Activated CD4-positive, CD25-positive, alpha-beta regulatory T cell (primary cell): ENCODE measurements around the gene ZNF469.

Source experiments
- DNase-seq, 4 experiments: peaks; one replicate each; lab custom pipeline; 2025; lab: John Stamatoyannopoulos, UW

Gene ZNF469

GRCh38 chr16:88376835-88377726, 5.7 kb upstream of the ZNF469 start:
- DNase-seq, result no peak

DNA sequence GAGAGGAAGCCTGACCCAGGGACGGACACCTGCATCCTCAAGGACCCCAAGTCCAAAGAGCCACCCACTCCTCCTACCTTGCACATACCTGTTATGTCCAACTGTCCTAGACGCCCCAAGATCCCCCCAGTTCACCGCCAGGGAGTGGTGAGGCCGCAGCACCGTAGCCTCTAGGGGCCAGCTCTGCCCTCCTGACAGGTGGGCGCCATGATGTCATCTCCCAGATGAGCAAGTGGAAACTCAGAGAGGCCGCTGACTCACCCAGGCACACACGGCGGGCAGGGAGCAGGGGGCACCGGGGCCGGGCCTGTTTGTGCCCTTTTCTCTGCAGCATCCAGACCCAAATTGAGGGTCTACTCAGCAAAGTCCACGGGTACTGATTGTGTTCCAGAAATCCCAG, 4.8 kb upstream of the ZNF469 start:
- DNase-seq, result no peak

DNA sequence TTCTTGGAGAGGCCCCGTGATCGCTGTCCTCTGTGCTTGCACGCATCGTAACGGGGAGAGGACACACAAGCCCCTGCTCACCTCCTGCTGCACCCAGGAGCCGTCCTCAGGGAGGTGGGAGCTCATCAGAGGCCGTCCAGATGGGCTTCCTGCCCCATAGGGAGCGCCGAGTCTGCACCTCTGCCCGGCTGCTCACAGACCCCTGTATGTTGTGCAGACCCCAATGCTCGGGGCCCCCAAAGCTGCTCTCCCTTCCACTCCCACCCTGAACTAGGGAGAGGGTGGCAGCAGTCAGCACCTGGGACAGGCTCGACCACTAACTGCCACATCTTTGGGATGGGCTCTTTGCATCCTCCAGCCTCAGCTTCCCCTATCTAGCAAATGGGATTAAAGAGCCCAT, 4.4 kb upstream of the ZNF469 start:
- DNase-seq, result no peak

DNA sequence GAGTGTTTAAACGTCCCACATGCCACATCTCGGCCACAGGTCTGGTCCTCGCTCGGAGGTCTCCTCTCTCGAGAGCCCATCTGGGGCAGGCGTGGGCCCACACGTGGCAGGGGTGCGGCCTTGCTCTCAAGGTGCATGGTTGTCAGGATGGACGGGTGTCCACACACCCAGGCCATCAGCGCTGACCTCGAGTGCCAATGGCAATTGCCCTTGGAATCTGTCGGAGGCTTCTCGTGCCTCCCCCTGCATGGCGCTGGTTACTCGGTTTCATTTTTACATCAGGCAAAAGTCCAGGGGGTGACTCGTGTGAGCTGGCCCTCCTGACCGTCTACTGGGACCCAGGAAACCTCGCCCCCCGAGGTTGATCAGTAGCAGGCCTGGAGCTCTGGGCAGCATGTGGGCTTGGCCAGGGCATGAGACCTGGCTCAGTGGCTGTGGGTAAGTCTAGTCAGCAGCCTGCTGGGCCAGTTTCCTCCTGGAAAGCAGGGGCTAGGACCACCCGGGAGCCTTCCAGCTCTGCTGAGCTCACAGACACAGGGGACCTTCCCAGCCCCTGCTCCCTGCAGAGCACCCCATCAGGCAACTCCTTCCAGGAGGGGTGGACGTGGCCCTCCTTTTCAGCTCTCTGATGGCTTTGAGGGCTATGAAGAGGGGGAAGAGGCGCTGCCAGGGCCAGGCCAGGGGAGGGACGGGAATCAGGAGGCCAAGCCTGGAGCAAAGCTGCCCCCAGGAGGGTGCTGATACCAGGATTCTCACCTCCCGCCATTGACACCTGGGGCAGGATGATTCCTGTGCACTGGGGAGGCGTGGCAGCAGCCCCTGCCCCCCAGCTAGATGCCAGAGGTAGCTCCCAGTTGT, 3.7 kb upstream of the ZNF469 start:
- no peak for DNase-seq

GRCh38 chr16:88379694-88380040, 3.1 kb upstream of the ZNF469 start:
- no peak for DNase-seq

DNA sequence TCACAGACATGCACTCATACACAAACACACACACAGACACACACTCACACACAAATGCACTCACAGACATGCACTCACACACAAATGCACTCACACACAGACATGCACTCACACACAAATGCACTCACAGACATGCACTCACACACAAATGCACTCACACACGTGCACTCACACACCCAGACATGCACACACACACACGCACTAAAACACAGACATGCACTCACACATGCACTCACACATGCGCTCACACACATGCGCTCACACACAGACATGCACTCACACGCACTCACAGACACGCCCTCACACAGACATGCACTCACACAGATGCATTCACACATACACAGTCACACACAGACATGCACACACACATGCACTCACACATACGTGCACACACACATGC, 2.7 kb upstream of the ZNF469 start:
- no peak for DNase-seq

DNA sequence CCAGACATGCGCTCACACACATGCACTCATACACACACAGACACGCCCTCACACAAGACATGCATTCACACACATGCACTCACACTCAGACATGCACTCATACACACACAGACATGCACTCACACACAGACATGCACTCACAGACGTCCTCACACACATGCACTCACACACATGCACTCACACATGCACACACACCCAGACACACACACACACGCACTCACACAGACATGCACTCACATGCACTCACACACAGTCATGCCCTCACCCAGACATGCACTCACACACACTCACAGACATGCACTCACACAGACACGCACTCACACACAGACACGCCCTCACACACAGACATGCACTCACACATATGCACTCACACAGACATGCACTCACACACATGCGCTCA, 2.1 kb upstream of the ZNF469 start:
- DNase-seq, result no peak

GRCh38 chr16:88381820-88382451, 823 bp upstream of the ZNF469 start:
- no peak for DNase-seq

- DNase-seq, result no peak
Measured at GRCh38 chr16:88383401-88384221, 852 bp downstream of the ZNF469 start.

DNA sequence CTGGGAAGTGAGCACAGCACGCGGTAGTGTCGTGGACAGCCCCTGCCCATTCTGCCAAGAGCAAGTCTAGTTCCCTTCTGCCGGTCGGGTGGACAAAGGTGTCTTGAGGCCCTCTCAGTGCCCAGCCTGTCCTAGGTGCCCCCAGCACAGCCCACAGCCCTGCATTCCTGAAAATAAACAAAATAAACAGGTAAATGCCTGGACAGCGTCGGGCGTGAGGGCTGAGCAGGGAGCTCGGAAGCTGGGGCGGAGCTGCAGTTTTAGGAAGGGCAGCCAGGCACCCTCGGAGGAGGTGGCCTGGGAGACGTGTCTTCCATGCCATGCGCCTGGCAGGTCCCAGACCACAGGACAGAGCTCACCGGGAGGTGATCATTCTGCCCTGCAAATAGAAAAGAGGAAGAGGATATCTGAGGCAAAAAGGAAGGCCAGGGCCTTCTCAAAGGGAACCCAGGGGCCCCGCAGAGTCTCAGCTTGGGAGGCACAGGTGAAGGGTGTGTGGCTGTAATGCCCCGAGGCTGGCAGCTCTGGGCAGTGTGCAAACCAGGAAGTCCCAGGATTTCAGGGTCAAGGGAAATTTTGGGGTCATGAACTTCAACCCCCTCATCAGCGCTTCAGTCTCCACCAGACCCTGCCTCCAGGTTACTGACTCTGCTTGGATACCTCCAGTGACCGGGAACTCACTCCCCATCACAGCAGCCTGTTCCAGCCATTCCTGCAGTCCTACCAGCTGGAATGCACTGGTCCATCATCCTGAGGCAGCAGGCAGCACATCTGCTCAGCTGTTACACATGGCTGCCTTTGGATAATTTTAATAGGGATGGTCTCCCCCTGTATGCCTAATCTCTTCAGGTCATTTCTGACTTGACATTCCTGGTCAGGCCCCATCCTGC, 1.7 kb downstream of the ZNF469 start:
- DNase-seq, result no peak

DNA sequence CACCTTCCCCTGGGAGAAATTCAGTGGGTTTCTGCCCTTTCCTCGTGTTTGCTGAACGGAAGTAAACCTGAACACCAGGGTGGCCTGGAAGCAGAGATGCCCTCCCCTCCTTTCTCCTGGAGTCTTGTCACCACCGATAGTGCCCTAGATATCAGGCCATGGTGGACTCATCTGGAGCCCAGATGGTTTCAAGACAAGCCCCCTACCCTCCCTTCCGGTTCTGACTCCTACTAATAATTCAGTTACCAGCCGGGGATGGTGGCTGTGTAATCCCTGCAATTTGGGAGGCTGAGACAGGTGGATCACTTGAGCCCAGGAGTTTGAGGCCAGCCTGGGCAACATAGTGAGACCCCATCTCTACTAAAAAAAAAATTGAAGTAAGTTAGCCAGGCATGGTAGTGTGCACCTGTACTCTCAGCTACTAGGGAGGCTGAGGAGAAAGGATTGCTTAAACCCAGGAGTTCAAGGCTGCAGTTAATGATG, 2.4 kb downstream of the ZNF469 start:
- DNase-seq, result no peak

- no peak for DNase-seq
Measured at GRCh38 chr16:88385831-88386815, 3.4 kb downstream of the ZNF469 start.

GRCh38 chr16:88387180-88387765, 4.5 kb downstream of the ZNF469 start:
- DNase-seq, result no peak

GRCh38 chr16:88387941-88388627, 5.3 kb downstream of the ZNF469 start:
- DNase-seq, result no peak

GRCh38 chr16:88389191-88389590, 6.4 kb downstream of the ZNF469 start:
- DNase-seq, result no peak

DNA sequence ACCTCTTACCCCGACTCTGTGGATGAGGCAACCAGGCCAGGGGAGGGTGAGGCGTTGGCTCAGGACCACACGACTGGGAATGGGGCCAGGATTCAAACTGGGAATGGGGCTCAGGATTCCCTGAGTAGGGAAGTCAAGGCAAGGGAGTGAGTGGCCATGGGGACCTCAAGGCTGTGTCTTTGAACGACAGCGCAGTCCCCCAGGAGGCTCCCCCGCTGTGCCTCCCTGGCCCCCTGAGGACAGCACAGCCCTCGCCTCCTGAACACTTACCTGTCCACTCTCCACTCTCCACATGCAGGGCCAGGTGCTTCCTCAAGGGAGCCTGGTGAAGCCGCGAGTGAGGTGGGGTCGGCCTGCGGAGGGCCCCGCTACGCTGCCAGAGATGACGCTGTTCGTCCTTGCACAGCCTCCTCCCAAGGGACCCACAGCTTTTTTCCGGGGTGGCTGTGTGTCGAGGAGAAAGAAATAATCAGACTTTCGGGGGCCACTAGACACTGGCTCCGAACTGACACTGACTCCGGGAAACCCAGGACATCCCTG, 6.9 kb downstream of the ZNF469 start:
- DNase-seq, result no peak

GRCh38 chr16:88390265-88390664, 7.5 kb downstream of the ZNF469 start:
- no peak for DNase-seq

DNA sequence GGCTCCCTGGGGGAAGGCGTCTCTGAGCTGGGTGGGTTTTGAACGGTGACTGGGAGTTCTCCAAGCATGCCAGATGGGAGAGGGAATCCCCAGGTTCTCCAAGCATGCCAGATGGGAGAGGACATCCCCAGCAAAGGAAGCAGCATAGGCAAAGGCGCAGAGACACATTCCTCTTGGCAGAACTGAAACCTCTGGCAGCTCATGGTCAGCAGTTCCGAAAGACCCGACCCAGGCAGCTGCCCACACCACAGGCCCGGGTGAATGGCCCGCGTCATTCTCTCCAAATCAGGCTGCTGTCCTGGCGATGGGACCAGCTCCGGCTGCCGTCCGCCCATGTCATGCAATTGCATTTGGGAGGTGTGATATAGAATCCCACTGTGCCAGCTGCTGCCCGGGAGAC, 8.0 kb downstream of the ZNF469 start:
- no peak for DNase-seq
